ENCODE data around the gene PCMTD2.
A peak's percentile ranks its signal among the peaks of the same experiment; 100 is the strongest.
"Not testable (repeated sequence)": the region's sequence is repeated elsewhere in the genome, so short reads cannot be mapped to it uniquely, and the experiment has no call there.

Gene PCMTD2

DNA sequence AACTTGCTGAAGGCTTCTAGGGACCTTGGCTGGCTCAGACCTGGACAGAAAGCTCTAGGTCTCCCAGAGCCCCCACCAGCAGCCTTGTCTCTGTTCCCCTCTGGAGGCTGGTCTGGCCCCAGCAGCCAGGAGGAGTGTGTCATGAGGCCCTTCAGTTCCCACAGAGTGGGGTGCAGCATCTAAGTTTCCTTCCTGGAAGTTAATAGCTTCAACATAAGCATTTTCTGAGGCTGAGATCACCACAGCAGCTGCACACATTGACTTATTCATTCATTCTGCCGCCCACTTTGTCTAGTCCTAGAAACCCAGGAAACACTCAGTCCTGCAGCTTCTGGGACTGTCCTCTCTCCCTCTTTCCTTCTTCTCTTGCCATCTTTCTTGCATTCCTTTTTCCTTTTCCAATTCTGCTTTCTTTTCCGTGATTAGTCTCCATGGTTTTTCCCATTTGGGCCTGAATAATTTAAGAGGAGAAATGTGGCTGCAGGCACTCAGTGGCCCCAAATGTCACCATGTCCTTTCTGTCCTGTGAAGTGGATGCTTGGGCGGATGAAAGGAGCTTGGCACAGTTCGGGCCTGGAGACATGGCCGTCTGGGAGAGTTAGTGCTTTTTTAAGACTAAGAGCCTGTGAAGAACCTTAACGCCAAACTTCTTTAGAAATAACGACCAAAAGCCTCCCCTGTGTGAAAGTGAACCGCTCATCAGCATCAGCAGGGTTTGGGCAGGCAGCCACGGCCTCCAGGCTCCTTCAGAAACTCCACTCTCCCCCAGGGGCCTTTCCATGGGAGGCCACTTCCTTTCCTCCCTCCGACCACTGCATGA, 31.0 kb upstream of the PCMTD2 start:
- peak; percentile 83 for DNase-seq

DNA sequence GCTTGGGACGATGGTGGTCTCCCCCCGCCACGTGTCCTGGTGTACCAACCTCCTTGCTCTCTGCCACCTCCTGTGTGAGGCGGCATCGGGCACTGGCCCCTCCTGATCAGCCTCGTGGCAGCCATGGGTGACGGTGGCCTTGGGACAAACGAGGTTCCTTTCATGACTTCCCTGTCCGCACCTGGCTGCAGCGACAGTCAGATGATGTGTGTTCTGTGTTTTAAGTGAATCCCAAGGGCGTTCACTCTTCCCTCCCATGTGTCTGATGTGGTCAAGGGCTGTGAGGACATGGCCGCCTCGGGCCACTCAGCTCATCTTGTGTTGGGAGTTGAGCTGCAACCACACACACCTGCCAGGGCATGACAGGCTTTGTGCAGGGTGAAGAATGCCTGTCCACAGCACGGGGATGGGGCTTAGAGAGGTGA, 30.4 kb upstream of the PCMTD2 start:
- DNase-seq: no peak

DNA sequence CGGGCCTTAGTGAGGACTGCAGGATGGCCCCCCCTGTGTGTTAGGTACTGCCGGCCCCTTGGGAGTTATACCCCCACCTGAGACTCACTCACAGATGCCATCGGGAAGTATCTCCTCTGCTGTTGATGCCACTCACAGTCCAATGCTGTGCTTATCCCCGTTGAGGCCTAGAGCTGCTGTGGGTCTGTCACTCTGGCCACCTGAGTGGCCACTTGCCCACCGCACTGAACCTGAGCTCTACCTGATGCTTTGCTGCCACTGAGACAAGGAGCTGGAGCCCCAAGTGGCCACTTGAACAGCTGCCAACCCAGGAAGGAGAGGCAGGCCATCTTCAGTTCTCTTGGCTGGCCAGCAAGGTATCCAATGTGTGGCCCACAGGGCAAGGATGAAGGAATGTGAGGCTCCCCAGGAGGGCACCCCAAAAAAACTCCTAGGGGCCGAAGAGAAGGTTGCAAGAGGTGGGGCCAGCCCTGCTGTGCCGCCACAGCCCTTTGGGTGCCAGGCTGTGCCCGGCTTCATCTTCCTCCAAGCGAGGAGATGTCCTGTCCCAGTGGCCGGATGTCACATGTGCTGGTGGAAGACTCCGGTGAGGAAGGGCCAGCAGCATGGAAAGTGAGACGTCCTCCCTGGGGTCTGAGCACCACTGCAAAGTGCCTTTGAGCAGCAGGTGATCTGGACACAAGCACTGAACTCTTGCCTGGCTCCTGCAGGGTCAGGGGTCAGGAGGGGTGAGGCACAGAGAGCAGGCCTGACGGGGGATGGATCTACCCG, 29.5 kb upstream of the PCMTD2 start:
- DNase-seq: no peak

DNA sequence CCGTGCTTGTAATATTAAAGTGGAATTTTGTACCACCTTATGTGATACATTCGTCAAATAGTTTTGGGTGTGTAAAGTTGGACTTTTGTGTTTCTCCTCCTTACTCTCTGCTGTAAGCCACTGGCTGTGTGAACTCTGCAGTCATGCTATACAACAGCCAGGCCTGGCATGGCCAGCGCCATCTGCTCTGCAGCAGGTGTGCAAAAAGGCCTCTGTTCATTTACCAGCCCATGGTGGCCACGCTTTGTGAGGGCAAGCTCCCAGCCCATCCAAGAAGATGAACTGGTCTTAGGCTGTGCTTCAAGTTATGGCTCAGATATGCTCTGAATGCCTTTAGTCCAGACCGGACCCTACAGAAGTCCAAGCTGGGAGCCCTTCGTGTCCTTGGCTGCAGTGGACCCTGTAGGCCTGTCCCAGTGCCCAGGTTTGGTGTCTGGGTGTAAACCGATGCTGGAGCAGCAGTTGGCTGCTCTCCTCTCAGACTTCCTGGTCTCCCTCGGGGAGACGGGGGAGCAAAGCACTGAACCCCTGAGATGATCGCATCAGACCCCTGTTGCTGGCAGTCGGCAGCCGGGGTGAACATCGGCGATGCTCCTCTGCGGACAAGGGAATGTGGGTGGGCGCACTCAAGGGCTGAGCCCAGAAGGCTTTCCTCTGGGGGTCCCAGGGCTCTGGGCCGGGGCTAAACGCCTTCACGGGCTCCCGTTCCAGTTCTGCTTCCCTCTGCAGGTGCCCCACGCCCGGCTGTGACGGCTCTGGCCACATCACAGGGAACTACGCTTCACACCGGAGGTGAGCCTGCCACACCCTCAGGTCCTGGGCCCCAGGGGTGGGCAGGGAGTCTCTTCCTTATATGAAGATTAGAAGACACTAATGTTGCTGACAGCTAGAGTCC, 28.6 kb upstream of the PCMTD2 start:
- no peak for DNase-seq

DNA sequence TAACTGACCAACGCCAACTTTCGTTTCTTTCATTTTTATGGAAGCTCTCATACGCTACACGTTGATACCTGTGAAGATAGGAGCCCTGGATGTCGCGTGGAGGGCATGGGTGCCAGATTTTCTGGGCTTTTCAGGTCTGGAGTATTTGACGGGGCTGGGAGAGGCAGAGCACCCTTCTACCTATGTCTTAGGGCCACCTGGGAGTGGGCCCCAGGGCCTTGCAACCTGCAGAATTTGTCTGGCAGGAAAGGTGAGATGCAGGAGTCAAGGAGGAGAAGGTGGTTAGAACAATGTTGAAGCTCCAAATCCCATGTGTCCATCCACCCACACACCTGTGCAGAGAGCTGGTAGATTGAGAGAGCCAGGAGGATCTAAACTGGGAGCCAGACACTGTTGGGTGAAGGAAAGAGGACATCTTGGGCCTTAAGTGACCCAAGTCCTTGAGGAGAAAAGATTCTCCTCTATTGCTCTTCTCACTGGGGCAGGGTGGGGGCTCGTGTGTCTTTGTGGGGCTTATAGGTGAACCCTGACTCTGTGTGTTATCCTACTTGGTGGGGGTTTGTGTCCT, 27.4 kb upstream of the PCMTD2 start:
- no peak for DNase-seq

DNA sequence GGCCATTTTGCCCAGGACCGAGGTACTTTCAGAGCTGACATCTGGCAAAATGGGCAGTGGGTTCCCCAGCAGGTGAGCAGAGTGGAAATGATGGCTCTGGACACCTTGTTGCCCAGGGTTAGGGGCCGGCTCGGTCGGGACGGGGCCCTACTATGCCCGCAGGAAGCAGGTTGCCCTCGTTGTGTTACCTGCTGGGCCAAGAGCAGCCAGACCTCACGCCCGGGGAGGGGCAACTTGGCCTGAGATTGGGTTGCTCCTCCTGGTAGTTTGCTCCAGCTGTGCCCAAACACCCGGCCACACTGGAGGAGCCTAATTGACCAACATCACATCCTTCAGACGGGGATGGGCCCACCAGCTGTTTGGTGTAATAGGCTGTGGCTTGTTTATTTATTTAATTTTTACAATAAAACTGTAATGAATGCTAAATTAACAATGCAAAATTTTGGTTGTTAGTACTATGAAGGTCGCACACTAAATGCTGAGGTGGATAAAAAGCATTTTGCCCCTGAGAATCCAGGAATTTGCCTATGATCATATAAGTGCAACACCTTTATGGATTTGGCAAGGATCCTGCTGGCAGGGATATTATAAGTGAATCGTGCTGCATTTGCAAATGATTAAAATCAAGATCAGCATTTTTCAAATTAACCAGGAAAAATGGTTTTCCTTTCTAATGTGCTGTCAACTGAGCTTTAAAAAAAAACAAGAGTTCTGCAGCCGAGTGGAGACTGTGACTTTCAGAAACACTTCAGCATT, 26.6 kb upstream of the PCMTD2 start:
- DNase-seq: no peak

DNA sequence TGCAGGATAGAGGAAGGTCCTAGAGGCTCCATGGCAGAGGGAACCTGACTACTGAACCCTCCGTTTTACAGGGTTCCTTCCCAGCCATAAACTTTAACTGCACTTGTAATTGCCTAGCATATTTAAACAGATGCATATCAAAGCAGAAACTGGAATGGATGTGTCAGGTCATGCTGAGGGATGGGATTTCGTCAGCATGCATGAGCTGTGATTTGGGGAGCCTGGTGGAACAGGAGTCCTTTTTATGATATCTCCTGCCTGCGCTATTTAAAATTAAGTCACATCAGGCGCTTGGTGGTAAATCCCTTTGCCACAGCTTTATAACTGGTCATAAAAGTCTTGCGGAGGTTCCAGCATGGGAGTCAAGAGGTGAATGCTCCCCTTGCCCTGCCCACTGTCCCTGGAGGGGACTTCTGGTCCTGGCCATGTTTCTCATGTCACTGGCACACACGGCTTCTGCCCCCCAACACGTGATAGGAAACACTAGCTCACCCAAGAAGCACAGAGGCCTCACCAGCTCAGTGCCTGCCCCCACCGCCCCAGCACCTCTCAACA, 26.0 kb upstream of the PCMTD2 start:
- no peak for DNase-seq

DNA sequence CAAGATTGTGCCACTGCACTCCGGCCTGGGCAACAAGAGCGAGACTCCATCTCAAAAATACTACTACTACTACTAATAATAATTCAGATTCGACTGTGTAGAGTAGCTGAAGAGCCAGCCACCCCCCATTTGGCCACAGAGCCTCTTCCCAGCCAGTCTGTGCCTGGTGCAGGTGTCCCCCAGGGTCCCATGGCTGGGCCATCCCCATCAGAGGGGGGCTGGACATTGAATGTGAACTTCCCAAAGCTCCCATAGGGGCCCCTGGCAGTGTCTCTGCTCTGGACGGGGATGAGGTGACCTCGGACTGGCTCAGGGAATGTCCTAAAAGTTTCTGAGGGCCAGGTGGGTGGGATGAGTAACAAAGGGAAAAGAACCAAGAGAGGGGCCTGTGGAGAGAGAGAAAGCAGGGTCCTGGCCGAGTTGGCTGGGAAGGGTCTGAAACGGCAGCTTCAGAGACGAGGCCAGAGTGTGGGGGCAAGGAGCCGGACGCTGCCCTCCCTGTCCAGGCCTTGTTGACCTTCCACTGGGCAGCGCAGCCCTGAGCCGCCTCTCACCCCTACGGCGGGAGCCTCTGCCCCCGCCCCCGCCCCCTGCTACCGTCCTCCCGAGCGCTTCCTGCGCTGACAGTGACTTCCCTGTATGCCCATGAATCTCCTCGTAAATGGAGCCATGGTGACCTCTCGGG, 24.9 kb upstream of the PCMTD2 start:
- no peak for DNase-seq

DNA sequence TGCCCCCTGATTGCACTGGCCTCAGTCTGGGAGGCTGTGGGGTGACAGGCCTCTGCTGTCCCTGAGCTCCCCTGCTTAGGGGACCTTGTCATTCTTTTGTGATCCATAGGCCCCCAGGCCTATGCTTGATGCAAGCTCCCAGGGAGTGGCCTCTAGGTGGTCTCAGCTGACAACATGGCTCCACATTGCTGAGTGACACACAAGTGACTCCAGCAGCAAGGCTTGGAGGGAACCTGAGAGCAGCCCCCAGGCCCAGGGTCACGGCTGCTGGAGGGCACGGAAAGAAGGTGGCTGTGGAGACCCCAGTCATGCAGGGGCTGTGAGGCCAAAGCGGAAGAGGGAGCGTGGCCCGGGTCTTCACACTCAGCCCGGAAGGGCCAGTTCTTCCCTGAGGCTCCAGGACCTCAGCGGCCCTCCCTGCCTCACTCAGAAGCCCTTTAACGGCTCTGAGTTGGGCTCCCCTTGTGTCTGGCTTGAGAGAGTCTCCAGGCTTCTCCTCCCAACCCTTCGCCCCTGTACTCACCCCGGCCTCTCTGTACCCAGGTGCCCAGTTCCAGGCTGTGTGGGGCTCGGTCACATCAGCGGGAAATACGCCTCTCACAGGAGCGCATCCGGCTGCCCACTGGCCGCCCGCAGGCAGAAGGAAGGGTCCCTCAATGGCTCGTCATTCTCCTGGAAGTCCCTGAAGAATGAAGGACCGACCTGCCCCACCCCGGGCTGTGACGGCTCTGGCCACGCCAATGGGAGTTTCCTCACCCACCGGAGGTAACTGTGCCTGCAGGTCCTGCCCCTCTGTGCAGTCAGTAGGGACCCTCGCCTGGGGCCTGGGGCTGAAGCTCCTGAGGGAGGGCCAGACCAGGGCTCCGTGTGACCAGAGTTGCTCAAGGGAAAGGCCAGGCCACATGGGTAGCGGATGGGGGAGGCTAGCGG, 23.7 kb upstream of the PCMTD2 start:
- DNase-seq: no peak

DNA sequence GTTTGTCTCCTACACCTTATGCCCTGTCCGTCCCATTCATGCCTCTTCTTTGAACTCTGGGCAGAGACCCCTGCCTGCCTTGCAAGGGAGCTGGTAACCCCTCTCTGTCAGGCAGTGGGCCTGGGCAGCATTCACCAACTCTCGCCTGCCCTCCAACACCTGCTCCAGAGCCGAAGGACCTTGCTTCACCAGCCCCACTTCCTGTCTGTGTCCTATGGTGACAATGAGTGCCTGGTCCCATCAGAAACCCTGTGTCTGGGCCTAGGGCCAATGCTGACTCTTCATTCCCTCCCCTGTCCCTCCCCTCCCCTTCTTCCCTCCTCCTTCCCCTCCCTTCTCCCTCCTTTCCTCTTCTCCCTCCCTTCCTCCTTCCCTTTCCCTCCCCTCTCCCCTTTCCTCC, 22.8 kb upstream of the PCMTD2 start:
- DNase-seq: no peak

DNA sequence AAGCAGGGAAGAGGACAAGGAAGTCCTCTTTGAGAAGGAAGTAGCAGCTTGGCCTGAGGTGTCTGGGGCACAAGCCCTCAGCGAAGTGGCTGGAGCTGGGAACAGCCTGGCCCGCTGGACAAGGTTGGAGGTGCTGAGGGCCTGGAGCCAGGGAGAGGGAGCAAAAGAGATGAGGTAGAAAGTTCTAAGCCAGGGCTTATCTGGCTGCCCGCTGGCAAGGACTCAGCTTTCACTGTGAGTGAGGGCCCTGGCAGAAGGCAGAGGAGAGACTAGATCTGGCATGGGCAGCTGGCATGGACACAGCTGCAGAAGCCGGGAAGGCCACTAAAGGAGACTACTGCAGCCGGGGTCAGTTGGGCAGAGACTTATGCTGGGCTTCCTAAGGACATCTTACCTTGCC, 21.8 kb upstream of the PCMTD2 start:
- DNase-seq: no peak

DNA sequence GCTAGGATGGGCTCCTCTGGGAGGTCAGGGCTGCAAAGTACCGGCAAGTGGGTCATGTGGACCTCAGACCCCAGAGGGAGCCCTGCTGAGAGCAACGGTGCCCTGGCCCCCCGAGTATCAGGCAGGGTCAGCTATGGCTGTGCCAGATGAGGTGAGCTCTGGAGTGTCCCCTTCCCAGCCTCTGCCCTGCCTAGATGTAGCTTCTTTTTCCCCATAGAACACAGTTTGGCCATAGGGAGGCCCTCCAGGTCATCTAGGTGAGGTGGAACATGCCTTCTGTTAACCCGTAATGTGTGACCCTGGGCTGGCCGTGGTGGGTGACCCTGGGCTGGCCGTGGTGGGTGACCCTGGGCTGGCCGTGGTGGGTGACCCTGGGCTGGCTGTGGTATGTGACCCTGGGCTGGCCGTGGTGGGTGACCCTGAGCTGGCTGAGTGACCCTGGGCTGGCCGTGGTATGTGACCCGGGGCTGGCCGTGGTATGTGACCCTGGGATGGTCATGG, 21.2 kb upstream of the PCMTD2 start:
- DNase-seq: no peak

DNA sequence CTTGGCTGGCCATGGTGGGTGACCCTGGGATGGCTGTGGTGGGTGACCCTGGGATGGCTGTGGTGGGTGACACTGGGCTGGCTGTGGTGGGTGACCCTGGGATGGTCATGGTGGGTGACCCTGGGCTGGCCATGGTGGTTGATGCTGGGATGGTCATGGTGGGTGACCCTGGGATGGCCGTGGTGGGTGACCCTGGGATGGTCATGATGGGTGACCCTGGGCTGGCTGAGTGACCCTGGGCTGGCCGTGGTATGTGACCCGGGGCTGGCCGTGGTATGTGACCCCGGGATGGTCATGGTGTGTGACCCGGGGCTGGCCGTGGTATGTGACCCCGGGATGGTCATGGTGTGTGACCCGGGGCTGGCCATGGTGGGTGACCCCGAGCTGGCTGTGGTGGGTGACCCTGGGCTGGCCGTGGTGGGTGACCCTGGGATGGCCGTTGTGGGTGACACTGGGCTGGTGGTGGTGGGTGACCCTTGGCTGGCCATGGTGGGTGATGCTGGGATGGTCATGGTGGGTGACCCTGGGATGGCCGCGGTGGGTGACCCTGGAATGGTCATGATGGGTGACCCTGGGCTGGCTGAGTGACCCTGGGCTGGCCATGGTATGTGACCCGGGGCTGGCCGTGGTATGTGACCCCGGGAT, 20.5 kb upstream of the PCMTD2 start:
- not testable (repeated sequence) for DNase-seq

DNA sequence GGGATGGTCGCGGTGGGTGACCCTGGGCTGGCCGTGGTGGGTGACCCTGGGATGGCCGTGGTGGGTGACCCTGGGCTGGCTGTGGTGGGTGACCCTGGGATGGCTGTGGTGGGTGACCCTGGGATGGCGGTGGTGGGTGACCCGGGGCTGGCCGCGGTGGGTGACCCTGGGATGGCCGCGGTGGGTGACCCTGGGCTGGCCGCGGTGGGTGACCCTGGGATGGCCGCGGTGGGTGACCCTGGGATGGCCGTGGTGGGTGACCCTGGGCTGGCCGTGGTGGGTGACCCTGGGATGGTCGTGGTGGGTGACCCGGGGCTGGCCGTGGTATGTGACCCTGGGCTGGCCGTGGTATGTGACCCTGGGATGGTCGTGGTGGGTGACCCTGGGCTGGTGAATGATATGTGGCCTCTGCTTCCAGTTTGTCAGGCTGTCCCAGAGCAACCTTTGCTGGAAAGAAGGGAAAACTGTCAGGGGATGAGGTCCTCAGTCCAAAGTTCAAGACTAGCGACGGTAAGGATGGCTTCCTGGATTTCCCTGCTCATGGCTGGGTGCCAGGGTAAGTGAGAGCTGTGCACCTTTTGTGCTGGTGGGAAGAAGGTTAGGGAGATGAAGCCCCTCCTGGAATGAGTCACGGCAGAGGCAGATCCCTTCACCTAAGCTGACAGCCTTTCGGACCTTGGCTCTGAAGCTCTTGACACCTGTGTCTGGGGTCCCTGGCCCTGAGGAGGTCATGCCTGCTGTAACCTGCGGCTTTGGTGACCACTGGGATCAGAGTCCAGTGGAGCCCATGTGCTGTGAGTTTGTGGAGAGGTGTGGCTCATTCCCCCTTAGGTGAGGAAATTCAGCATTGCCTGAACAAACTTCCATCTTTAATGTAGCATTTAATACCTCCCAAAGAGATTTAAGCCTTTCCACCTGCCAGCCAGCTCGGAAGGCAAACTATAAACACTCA, 19.1 kb upstream of the PCMTD2 start:
- no peak for DNase-seq

DNA sequence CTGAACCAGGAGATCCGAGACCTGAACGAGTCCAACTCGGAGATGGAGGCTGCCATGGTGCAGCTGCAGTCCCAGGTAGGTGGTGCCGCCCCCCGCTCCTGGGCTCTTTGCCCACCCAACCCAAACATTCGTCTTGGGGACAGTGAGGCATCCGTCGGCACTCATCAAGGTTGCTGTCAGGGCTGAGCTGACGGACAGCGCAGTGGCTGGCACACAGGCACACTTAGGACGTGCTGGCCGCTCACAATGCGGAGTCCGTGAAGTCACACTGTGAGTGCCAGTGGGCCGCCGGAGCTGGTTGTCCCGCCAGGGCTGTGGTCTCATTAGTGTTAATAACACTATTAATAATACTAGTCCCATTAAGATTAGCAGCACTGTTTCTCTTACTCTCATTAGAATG, 18.2 kb upstream of the PCMTD2 start:
- DNase-seq: no peak

DNA sequence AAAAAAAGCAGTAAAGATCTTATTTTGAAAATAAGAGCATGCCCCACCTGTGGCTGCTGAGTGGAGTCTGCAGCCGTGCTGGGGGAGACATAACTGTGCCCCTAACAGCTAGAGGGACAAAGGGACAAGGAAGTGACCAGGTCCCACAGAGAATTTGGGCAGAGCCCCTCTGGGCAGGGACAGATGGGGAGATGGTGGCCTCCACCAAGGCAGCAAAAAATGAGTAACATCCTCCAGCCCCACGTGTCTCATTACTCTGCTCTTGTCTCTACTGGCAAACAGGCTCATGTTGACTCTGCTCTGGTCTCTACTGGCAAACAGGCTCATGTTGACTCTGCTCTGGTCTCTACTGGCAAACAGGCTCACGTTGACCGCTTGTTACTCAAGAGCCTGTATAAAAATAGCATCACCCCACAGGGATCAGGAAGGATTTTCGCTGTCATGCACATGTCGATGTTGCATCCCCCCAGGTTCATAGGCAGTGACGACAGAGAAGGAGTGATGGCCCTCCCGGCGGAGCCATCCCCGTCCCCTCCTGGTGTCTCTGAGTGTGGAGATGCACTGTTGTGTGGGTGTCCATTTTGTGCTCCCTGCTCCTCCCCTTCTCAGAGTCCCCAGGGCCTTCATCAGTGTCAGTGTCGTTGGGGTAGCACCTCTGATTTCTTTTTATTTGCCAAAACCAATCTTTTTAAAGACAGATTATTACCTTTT, 17.3 kb upstream of the PCMTD2 start:
- no peak for DNase-seq

DNA sequence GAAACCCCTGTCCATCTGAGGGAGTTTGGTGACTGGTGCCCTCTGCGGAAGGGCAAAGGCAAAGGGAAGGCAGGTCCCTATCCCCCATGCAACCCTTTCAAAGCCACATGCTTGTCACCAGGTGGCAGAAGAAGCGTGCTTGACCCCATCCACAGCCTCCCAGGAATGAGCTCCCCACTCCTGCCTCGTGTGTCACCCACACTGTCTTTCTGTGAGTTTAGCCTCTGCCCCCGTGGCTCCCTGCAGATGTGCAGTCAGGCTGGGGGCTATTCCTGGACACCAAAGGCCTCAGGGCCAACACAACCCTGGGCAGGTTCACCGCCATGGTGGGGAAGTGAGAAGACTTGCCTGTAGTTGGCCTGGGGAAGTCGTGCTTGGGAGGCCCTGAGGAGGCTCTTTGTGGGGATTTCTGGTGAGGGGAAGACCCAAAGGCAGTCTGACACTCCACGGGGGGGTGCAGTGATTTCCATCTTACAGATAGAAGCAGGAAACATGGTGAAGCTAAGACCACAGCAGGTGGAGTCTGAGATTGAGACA, 16.6 kb upstream of the PCMTD2 start:
- no peak for DNase-seq

All from kidney glomerular epithelial cell (primary cell).